T-helper 2 cell treated with Interferon-gamma antibody and Interleukin-4, amounts not matched to agents 100 ng/mL and 5 ng/mL, for 36 hours (primary cell): ENCODE measurements around the gene FMR1. TPM values are rescaled to one million over a fixed set of nuclear protein-coding genes. Genes with fewer than 3 reads are reported as not detected.

Experiments used
- intact Hi-C: fragments of 100-400 bp; cut with micrococcal nuclease; formaldehyde crosslinking; loops from one replicate; pipeline ENCODE4 v1.15.1; 2023
- total RNA-seq: library from RNA; stranded (reverse); gene quantifications from 2 replicates; pipeline ENCODE4 v1.2.3, GENCODE V29; 2022

FMR1 gene
- total RNA-seq, 1 donor from 2014 or later, result 49.5 TPM

- intact Hi-C loops, result loop anchor here (5.0 to 10.0 kb wide), 4 partner anchors 177 to 1610 kb away; partner anchors contain the start of gene AFF2
These were observed 2.9 kb downstream of the FMR1 start for GRCh38 chrX:147914591-147914990.

- intact Hi-C loops, result loop anchor here (10.0 kb wide), 3 partner anchors 468 to 1608 kb away; partner anchors contain the start of gene AFF2
These were observed 4.8 kb downstream of the FMR1 start for GRCh38 chrX:147916375-147916968.

- intact Hi-C loops, result loop anchor here (10.0 kb wide), 3 partner anchors 467 to 1607 kb away; partner anchors contain the start of gene AFF2
These were observed 6.3 kb downstream of the FMR1 start for GRCh38 chrX:147917700-147918695.

GRCh38 chrX:147920161-147920666 lies 8.5 kb downstream of the FMR1 start:
- intact Hi-C loops, result no loop called here

- intact Hi-C loops, result no loop called here
These were observed 11.9 kb downstream of the FMR1 start for GRCh38 chrX:147923605-147924004.

- intact Hi-C loops, result no loop called here
These were observed 15.5 kb downstream of the FMR1 start for GRCh38 chrX:147927256-147927655.

- intact Hi-C loops, result no loop called here
These were observed 22.1 kb downstream of the FMR1 start for GRCh38 chrX:147933815-147934214.

- intact Hi-C loops, result no loop called here
These were observed 23.5 kb downstream of the FMR1 start for GRCh38 chrX:147935156-147935758.

- intact Hi-C loops, result no loop called here
These were observed 33.6 kb downstream of the FMR1 start for GRCh38 chrX:147945286-147945685.

- intact Hi-C loops, result no loop called here
These were observed 36.8 kb downstream of the FMR1 start for GRCh38 chrX:147948531-147948930.

GRCh38 chrX:147950352-147950751 lies 38.6 kb downstream of the FMR1 start:
- intact Hi-C loops, result no loop called here

- intact Hi-C loops, result no loop called here
These were observed 42.3 kb downstream of the FMR1 start for GRCh38 chrX:147953976-147954375.

- intact Hi-C loops, result no loop called here
These were observed 45.6 kb downstream of the FMR1 start for GRCh38 chrX:147957291-147957690.

GRCh38 chrX:147958291-147958690 lies 46.6 kb downstream of the FMR1 start:
- intact Hi-C loops, result no loop called here

- intact Hi-C loops, result no loop called here
These were observed 49.0 kb downstream of the FMR1 start for GRCh38 chrX:147960722-147961121.

- intact Hi-C loops, result no loop called here
These were observed 50.8 kb downstream of the FMR1 start for GRCh38 chrX:147962476-147962875.

- intact Hi-C loops, result no loop called here
These were observed 67.2 kb downstream of the FMR1 start for GRCh38 chrX:147978931-147979330.

GRCh38 chrX:147981038-147981752 lies 69.5 kb downstream of the FMR1 start, which contains the start of gene FMR1NB:
Gene FMR1NB, plus strand, starts transcription at chrX:147981337. Its CDS starts 66 bp downstream, at chrX:147981403.
- intact Hi-C loops, result no loop called here
